ENCODE measurements around the gene SLC7A9. TPM values are rescaled to one million over a fixed set of nuclear protein-coding genes. Genes with fewer than 3 reads are reported as not detected.

Gene SLC7A9
- total and polyA plus RNA-seq, 10 of the 15 experiments (the other 5 are each of a cell fraction or from before 2014, with no cell fraction given): 0.13 to 0.17 TPM; not detected in 8

DNA sequence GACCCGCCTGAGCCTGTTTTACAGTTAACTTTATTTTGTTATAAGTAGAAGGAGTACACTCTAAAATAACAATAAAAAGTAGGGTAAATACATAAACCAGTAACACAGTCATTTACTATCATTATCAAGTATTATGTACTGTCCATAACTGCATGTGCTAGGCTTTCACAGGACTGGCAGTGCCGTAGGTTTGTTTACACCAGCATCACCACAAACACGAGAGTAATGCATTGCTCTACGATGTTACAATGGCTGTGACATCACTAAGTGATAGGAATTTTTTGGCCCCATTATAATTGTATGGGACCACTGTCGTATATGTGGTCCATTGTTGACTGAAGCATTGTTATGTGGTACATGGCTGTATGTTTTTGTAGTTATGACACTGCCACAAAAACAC lies 41.3 kb upstream of the SLC7A9 start:
- CTCF ChIA-PET: interaction anchor here (1.3 kb wide), 1 partner anchor 10 kb away, joined by 4 read pairs; no protein-coding TSS in a partner anchor
- H3K4me3 ChIP-seq: no peak overlapping the region
- H3K9ac ChIP-seq (ENCODE audit: control insufficient read depth, insufficient read depth, low read length): no peak overlapping the region
- 86% methylated on average over 5 of the region's 5 CpGs for WGBS (ENCODE audit: insufficient coverage, insufficient replicate concordance, low lambda C conversion rate, missing lambda C conversion rate)
- ATAC-seq: no peak
- TF ChIP-seq ZNF687 (IDR thresholded peaks at IDR 0.05) (no peak), TCF7 (IDR thresholded peaks at IDR 0.05; ENCODE audit: borderline replicate concordance) (no peak), NFYA (IDR thresholded peaks at IDR 0.05; ENCODE audit: borderline replicate concordance, low read depth, low read length) (no peak), ZNF592 (IDR thresholded peaks at IDR 0.05) (no peak), EP300 (IDR thresholded peaks at IDR 0.05; ENCODE audit: borderline replicate concordance in 1 of 2, control insufficient read depth in 1 of 2, low read depth in 2 of 2, low read length in 2 of 2) (no peak), NFIC (IDR thresholded peaks at IDR 0.05; ENCODE audit: low read depth, low read length) (no peak), GATAD2B (conservative IDR thresholded peaks at IDR 0.05; ENCODE audit: low read depth) (no peak), CEBPB (IDR thresholded peaks at IDR 0.05; ENCODE audit: borderline replicate concordance in 1 of 2, low read depth in 2 of 2, low read length in 2 of 2) (no peak), BRCA1 (IDR thresholded peaks at IDR 0.05; ENCODE audit: low read depth, low read length) (no peak), EZH2 (IDR thresholded peaks at IDR 0.05; ENCODE audit: borderline replicate concordance, control insufficient read depth, low read depth, low read length) (no peak), IKZF1 (conservative IDR thresholded peaks at IDR 0.05) (no peak), NBN (IDR thresholded peaks at IDR 0.05) (no peak)
- no peaks in the 10 kb centered on the region for H3K79me2 ChIP-seq (ENCODE audit: control insufficient read depth, insufficient read depth, low read length)
- no peaks in the 10 kb centered on the region for H3K9me3 ChIP-seq (replicated peaks; ENCODE audit: control insufficient read depth, insufficient read depth, low read length)
- SMC1A ChIA-PET (ENCODE audit: uncharacterized antibody, unreplicated experiment): no interaction called here
- intact Hi-C loops (cut with micrococcal nuclease; ENCODE audit: unreplicated experiment): no loop called here
- no peak for DNase-seq (ENCODE audit: low read depth, low spot score)
- H3K36me3 ChIP-seq (ENCODE audit: control insufficient read depth in 2 of 2, insufficient read depth in 2 of 2, low read length in 1 of 2): no peaks in the 10 kb centered on the region
- RAD21 ChIA-PET (ENCODE audit: unreplicated experiment): no interaction called here
- no peak overlapping the region for H3K4me2 ChIP-seq (ENCODE audit: control insufficient read depth, insufficient read depth)
- no peak overlapping the region for H3K27ac ChIP-seq (ENCODE audit: control insufficient read depth, insufficient read depth)
- H3K4me1 ChIP-seq (ENCODE audit: control insufficient read depth, insufficient read depth, low read length): no peaks in the 10 kb centered on the region
- H4K20me1 ChIP-seq (ENCODE audit: control insufficient read depth, insufficient read depth): no peaks in the 10 kb centered on the region
- no peak for FAIRE-seq
- POLR2A ChIA-PET: no interaction called here
- BruUV-seq (replicated peaks): no TSS peak
- no peaks in the 10 kb centered on the region for H3K27me3 ChIP-seq (replicated peaks in 1 of 2; ENCODE audit: control insufficient read depth in 2 of 2, insufficient read depth in 2 of 2, low read length in 1 of 2)
- H2AFZ ChIP-seq (ENCODE audit: control insufficient read depth, low read depth, low read length): no peak overlapping the region
- in situ Hi-C loops (cut with MboI): no loop called here
